GM10847 (cell line): ENCODE measurements around the gene EPHB2.

Experiments
- POLR2A ChIP-seq: IDR thresholded peaks from 2 replicates; pipeline ENCODE4 v1.6.1; 2011; ENCODE audit not compliant: insufficient read length; ENCODE audit errors: extremely low read depth

The EPHB2 gene

DNA sequence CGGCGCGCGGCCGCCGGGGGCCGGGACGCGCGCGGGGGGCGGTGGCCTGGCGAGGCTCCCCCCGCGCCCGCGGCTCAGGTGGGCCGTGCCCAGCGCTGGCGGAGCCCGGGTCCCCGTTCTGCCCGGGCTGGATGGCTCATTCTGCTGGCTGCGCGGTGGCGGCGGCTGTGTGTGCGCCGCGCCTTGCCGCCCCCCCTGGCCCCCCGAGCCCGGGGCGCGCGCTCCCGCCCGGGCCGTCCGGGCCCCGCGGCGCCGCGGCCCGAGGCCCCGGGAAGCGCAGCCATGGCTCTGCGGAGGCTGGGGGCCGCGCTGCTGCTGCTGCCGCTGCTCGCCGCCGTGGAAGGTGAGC, at the start of gene EPHB2:
TSS of gene EPHB2 (plus strand) at position 139 of the 349 bp plus-strand sequence. CDS start at position 283, 144 bp downstream.
- TF ChIP-seq POLR2A, result no peak

GRCh38 chr1:22661880-22662279, 48.8 kb upstream of the EPHB2 start:
- TF ChIP-seq POLR2A, result no peak

DNA sequence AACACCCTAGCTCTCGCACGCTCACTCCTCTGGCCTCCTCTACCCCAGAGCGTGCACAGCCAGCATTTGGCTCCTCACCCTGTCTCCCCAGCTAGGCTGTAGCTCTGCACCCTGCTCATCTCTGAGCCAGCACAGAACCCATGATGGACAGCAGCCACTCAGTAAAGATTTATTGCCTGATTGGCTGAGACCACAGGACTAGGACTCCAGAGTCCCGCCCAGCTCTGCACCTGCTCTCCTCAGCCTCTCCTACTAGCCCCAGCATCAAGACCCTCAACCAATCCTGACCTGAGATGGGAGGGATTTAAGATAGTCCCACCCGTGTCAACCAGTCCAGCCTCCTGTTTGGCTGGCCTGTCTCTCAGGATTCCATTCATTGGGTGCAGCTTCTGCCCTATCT, 48.3 kb upstream of the EPHB2 start:
- TF ChIP-seq POLR2A, result no peak

DNA sequence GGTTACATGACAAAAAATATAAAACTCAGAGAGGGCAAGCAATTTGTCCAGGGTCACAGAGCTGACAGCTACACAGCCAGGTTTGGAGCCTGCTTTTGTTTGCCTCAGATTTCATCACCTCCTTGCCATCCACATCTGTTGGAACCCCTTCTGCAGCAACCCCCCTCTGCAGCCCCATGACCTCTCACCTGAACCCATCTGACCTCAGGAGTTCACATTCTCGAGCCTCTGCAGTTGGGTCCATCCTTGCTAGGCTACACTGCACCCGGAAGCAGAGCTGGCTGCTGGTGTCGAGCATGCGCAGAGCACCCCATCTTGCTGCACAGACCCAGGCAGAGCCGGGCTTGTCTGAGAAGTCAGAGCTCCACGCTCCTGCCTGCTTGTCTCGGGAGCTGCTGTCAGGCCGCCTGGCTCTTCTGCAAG, 47.6 kb upstream of the EPHB2 start:
- TF ChIP-seq POLR2A, result no peak

DNA sequence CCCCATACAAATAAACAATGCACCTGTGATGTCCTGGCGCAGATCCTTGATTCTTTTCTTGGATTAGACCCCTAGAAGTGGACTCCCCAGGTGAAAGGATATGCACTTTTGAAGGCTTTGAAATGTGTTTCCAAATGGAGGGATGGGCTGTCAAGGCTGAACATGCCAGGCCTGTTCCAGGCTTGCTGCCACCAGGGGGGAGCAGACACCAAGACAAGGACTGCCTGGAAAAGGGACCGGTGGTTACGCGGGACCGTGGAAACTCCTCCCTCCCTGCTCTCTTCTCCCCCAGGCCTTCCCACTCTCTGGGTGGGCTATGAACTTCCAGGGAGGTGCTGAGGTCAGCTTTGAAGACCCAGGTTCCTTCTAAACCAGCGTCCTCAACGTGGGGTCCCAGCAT, 44.9 kb upstream of the EPHB2 start:
- TF ChIP-seq POLR2A, result no peak

GRCh38 chr1:22666412-22666811, 44.2 kb upstream of the EPHB2 start:
- TF ChIP-seq POLR2A, result no peak

DNA sequence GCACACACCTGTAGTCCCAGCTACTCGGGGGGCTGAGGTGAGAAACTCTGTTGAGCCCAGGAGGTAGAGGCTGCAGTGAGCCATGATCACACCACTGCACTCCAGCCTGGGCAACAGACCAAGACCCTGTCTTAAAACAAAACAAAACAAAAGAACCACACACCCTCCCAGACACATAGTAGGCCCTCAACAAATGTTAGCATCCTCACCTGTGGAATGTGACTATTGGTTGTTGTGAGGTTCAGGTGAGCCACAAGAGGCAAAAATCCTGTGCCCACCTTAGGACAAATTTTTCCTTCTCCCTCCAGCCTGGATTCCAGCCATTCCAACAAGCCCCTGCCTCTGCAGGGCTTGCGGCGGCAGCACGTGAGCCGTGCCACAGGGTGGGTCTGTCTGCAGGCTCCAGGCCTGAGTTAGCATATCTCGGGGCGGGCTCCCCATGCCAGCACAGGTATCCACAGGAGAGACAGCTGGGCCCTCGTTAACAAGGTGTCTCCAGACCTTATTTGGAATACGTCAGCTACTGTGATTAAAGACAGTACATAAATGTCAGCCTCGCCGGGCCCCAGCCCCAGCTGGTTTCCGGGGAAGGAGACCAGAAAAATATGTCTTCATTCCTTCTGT, 40.2 kb upstream of the EPHB2 start:
- no peak for TF ChIP-seq POLR2A

DNA sequence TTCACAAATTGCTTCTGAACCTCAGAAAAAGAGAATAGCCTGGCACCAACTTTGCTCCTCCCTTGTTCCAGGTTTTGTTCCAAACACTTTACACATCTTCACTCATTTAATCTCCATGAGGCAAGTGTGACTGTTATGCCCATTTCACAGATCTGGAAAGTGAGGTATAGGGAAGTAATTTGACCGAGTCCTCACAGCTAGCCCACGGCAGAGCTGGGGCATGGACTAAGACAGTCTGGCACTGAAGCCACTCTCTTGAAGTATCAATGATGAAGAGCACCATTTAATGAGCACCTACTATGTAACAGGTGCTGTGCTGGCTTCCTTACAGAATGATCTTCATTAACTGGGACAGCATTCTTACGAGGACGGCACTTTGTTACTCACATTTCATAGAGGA, 38.6 kb upstream of the EPHB2 start:
- TF ChIP-seq POLR2A, result no peak

DNA sequence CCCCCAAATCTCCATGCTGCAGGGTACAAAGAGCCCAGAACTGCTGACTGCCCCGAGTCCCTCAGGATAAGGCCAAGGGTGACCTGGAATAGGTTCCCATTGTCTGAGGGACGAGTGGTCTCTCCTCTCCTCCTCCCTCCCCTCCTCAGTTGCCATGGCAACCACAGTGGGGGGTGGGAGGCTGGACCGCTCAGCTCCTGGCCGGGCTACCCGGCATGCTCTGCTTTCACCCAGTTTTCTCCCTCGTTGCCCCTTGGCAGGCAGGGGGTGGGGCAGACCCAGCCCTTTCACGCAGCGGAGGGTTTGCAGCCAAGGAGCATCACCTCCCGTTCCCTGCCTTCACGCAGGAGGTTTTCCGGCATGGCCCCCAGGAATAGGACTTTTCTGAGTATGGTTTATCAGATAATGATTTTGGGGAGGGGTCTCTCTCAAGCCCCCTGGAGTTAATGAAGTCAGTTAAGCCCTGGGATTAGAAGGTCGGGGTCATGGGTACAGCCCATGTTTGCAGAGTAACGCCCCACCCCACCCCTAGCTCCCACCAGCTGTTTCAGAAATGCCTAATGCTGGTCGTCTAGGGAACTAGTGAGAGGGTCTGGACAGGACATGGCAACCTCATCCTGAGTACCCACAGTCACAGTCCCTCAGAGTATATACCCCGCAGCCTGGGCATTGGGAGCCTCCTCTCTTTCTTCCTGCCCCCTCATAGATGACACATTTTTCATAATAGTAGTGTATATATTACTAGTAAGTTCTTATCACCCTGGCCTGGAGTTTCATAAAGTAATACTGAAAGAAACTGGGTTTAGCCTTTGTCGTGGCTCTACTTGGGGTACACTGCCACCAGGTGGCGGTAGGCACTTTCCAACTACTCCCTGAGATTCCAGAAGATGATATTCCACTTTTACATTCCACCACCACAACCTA, 36.9 kb upstream of the EPHB2 start:
- no peak for TF ChIP-seq POLR2A

- TF ChIP-seq POLR2A, result no peak
These were observed 36.3 kb upstream of the EPHB2 start for GRCh38 chr1:22674410-22674749.

DNA sequence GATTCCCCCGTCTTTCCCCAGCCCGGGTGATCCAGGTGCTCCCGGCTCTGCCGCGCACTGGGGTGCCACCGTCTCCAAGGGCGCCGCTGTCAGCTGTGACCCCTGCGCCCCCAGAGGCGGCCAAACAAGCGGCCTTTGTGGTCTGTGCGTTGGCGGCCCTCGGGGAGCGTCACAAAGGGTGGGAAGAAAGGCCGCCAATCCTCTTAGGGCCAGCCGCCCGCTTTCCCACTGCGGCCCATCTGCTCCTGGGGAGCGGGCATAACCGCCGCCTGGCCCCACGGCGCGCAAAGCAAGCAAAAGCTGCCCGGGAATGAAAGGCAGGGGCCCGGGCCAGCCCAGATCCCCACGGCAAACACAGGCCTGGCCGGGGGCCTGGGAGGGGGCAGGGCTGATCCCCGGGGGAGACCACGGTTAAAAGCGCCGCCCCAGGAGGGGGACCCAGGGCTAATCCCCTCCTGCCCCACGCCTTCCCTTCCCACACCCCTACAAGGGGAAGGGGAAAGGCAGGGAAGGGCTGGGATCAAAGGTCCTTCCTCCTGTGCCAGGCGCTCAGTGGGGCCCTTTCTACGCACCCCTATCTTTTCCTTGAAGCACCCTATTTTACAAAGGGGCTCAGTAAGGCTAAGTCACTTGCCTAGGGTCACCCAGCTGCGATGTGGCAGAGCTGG, 33.6 kb upstream of the EPHB2 start:
- TF ChIP-seq POLR2A, result no peak

GRCh38 chr1:22677931-22678896, 32.4 kb upstream of the EPHB2 start:
- no peak for TF ChIP-seq POLR2A

DNA sequence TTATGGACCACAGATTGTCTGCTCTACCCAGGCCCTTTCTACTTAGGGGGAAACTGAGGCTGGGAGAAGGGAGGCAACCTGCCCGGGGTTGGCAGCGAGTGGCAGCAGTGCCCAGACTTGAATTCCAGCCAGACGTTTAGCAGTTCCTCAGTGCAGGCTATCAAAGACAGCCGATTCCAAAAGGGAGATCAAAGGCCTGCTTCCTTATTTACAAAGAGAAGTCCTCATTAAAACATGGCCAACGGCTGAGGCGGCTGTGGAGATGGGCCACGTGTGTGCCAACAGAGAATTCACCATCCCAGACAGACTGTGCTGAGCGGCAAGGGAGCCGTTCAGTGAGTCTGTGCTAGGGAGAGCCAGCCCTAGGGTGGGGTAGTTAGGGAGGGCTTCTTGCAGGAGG, 29.9 kb upstream of the EPHB2 start:
- no peak for TF ChIP-seq POLR2A

DNA sequence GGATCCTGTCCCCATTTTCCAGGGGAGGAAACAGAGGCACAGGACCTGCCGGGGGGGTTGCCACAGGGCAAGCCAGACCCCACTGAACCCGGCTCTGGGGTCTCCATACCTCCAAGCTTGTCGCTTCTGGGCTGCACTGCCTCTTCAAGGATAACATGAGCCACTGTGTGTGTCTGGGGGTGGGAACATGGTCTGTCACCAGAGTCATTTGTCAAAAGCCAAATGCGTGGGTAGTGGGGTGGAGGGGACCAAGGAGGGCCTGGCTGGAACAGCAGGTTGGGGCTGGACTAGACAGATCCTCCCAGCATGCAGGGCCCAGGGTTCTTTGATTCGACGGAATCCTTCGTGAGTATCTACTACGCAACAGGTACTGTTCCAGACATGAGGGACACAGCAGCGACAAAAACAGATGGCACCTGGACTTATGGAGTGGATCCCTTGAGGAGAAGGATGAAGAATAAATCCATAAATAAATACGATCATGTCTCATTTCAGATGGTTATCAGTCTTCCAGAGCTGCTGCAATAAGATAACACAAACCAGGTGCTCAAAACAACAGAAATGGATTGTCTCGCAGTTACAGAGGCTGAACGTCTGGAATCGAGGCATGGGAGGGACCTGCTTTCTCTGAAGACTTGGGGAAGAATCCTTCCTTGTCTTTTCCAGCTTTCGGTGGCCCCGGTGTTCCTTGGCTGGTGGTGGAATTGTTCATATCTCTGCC, 28.9 kb upstream of the EPHB2 start:
- no peak for TF ChIP-seq POLR2A
